SK-N-MC (cell line): ENCODE measurements around the gene SRGN.

Experiments used
- EZH2 ChIP-seq: fragments of 200-600 bp; sonication (generic); IDR thresholded peaks from one replicate; pipeline ENCODE4 v1.6.1; 2017; ENCODE audit warnings: antibody characterized with exemption
- POLR2AphosphoS5 ChIP-seq: IDR thresholded peaks from 2 replicates; pipeline ENCODE4 v1.6.1; 2012; ENCODE audit warnings: mild to moderate bottlenecking, low read depth, low read length, borderline replicate concordance

GRCh38 chr10:69153227-69153626 lies 65.3 kb downstream of the SRGN start:
- TF ChIP-seq POLR2AphosphoS5 = no peak
- no peak for TF ChIP-seq EZH2
